K562 (cell line): ENCODE measurements around the gene SPATA25. TPM values are rescaled to one million over a fixed set of nuclear protein-coding genes. Genes with fewer than 3 reads are reported as not detected.

ENCODE experiments used
- CEBPB ChIP-seq: fragments of 450-650 bp; IDR thresholded peaks from 2 replicates; pipeline ENCODE4 v1.6.1; 2016; ENCODE audit warnings: missing genetic modification characterization, missing compliant biosample characterization
- CSDE1 ChIP-seq, 2 experiments: fragments of 450-650 bp; IDR thresholded peaks; 2 replicates each; pipeline ENCODE4 v1.6.1; 2016; ENCODE audit warnings: mild to moderate bottlenecking in 1 of 2
- ESRRA ChIP-seq: fragments of 450-650 bp; IDR thresholded peaks from 2 replicates; pipeline ENCODE4 v1.6.1; 2014; ENCODE audit warnings: low read depth, mild to moderate bottlenecking, moderate library complexity, borderline replicate concordance
- ETV1 ChIP-seq: fragments of 450-650 bp; conservative IDR thresholded peaks from 2 replicates; pipeline ENCODE4 v1.6.1; 2016; ENCODE audit warnings: missing genetic modification characterization, control low read depth, low read depth, missing compliant biosample characterization
- FOSL1 ChIP-seq: fragments of 200-800 bp; sonication (Bioruptor generic); conservative IDR thresholded peaks from 2 replicates; pipeline ENCODE4 v1.6.1; 2016; ENCODE audit warnings: missing genetic modification characterization, missing compliant biosample characterization
- GATA2 ChIP-seq: sonication (generic); formaldehyde crosslinking; IDR thresholded peaks from 2 replicates; pipeline ENCODE4 v1.4.0; 2020; ENCODE audit warnings: mild to moderate bottlenecking, missing genetic modification reagents
- HDAC3 ChIP-seq: fragments of 450-650 bp; IDR thresholded peaks from 2 replicates; pipeline ENCODE4 v1.6.1; 2018; ENCODE audit warnings: borderline replicate concordance, mild to moderate bottlenecking, moderate library complexity; ENCODE audit not compliant: partially characterized antibody
- ID3 ChIP-seq, 2 experiments: fragments of 250-450 bp in 1 of 2; fragments of 450-650 bp in 1 of 2; sonication (Bioruptor Pico) in 1 of 2; IDR thresholded peaks; 2 replicates each; pipeline versions ENCODE4 v1.6.1 to v1.8.0; 2016 to 2021; ENCODE audit warnings: mild to moderate bottlenecking in 2 of 2, moderate library complexity in 2 of 2, missing compliant biosample characterization in 1 of 2, missing genetic modification characterization in 1 of 2
- KDM1A ChIP-seq, 2 experiments: fragments of 450-650 bp; IDR thresholded peaks; 2 replicates each; pipeline ENCODE4 v1.6.1; 2016; ENCODE audit warnings: mild to moderate bottlenecking in 2 of 2
- KLF16 ChIP-seq: IDR thresholded peaks from 2 replicates; pipeline ENCODE4 v1.6.1; 2016; ENCODE audit warnings: antibody characterized with exemption
- PTRF ChIP-seq: fragments of 450-650 bp; IDR thresholded peaks from 2 replicates; pipeline ENCODE4 v1.6.1; 2016; ENCODE audit warnings: mild to moderate bottlenecking, missing genetic modification characterization, missing compliant biosample characterization
- SAFB ChIP-seq: fragments of 200-400 bp; formaldehyde crosslinking; IDR thresholded peaks from 2 replicates; pipeline ENCODE4 v1.6.1; 2017; ENCODE audit warnings: low read depth, low read length, borderline replicate concordance
- SMAD1 ChIP-seq: fragments of 150-350 bp; IDR thresholded peaks from 2 replicates; pipeline ENCODE4 v1.6.1; 2014; ENCODE audit warnings: low read length, low read depth; ENCODE audit not compliant: partially characterized antibody
- SMARCA4 ChIP-seq: fragments of 450-650 bp; IDR thresholded peaks from 2 replicates; pipeline ENCODE4 v1.6.1; 2016
- TAF15 ChIP-seq: fragments of 200-400 bp; formaldehyde crosslinking; IDR thresholded peaks from 2 replicates; pipeline ENCODE4 v1.6.1; 2017; ENCODE audit warnings: mild to moderate bottlenecking, low read depth, low read length, moderate library complexity
- THRAP3 ChIP-seq: fragments of 450-650 bp; IDR thresholded peaks from 2 replicates; pipeline ENCODE4 v1.6.1; 2016; ENCODE audit warnings: mild to moderate bottlenecking, inconsistent platforms, borderline replicate concordance
- ZBTB8A ChIP-seq: fragments of 450-650 bp; IDR thresholded peaks from 2 replicates; pipeline ENCODE4 v1.6.1; 2018; ENCODE audit warnings: mild to moderate bottlenecking, moderate library complexity; ENCODE audit not compliant: partially characterized antibody
- ZNF23 ChIP-seq: fragments of 250-450 bp; sonication (Bioruptor Pico); IDR thresholded peaks from 2 replicates; pipeline ENCODE4 v1.4.0; 2020; ENCODE audit warnings: mild to moderate bottlenecking
- ZNF347 ChIP-seq: fragments of 450-650 bp; formaldehyde crosslinking; IDR thresholded peaks from 2 replicates; pipeline ENCODE4 v1.4.0; 2020; ENCODE audit warnings: low read depth, mild to moderate bottlenecking, moderate library complexity
- polyA plus RNA-seq, 8 experiments: library from polyadenylated mRNA; depleted of rRNA in 4 of 8; stranded (reverse) in 5 of 8; unstranded in 3 of 8; fragments of >200 nt; fragmentation: Nextera tagmentation in 2 of 8; fragmentation: Illumina TruSeq in 1 of 8; extraction: Ambion mirVana in 2 of 8; extraction: Trizol in 1 of 8; gene quantifications; 2 replicates each; pipeline versions ENCODE4 v1.2.1 to v1.2.3, GENCODE V29; 2011 to 2014; ENCODE audit warnings: inconsistent platforms in 1 of 8, missing spikeins in 1 of 8
- total RNA-seq, 7 experiments: library from RNA; depleted of rRNA in 6 of 7; stranded (reverse); fragments of >200 nt in 6 of 7; fragmentation: Illumina TruSeq in 2 of 7; extraction: Trizol in 2 of 7; gene quantifications; 2 replicates each; pipeline versions ENCODE4 v1.2.1 to v1.2.3, GENCODE V29; 2011 to 2021; ENCODE audit warnings: low replicate concordance in 1 of 7
- TF ChIP-seq, protein P1 (sequence below): fragments of 250-450 bp; sonication (Bioruptor Pico); IDR thresholded peaks from 2 replicates; pipeline ENCODE4 v1.8.0; 2022; ENCODE audit warnings: moderate library complexity, mild to moderate bottlenecking, inconsistent platforms
- TF ChIP-seq, protein P2 (sequence below): fragments of 200-800 bp; sonication (Bioruptor generic); IDR thresholded peaks from 2 replicates; pipeline ENCODE4 v1.6.1; 2016; ENCODE audit warnings: missing genetic modification characterization, missing compliant biosample characterization

Gene SPATA25
- total and polyA plus RNA-seq, 9 of the 15 experiments (the other 6 are each of a cell fraction or from before 2014, with no cell fraction given), result 0.21 to 0.95 (median 0.53) TPM; not detected in 3

- TF ChIP-seq, protein P1, sequence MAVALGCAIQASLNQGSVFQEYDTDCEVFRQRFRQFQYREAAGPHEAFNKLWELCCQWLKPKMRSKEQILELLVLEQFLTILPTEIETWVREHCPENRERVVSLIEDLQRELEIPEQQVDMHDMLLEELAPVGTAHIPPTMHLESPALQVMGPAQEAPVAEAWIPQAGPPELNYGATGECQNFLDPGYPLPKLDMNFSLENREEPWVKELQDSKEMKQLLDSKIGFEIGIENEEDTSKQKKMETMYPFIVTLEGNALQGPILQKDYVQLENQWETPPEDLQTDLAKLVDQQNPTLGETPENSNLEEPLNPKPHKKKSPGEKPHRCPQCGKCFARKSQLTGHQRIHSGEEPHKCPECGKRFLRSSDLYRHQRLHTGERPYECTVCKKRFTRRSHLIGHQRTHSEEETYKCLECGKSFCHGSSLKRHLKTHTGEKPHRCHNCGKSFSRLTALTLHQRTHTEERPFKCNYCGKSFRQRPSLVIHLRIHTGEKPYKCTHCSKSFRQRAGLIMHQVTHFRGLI (CRISPR knock-in tag), result no peak
- no peak for TF ChIP-seq TAF15
- peak; percentile 87 for TF ChIP-seq SMARCA4
- no peak for TF ChIP-seq THRAP3
- peak; percentile 87 for TF ChIP-seq FOSL1
- TF ChIP-seq ETV1 (tag), result peak; percentile 80
- peak; percentile 94 for TF ChIP-seq HDAC3
- peak; percentile 91; the same call in 1 of the 2 replicates for TF ChIP-seq ESRRA
- no peak for TF ChIP-seq ZNF347
- peak in 1 of 2 experiments; percentile 25; a peak in 1 of 4 replicates for TF ChIP-seq CSDE1 (IDR thresholded peaks at IDR 0.05)
- TF ChIP-seq SMAD1, result peak; percentile 35
- TF ChIP-seq ZNF23 (CRISPR knock-in tag), result no peak
- TF ChIP-seq SAFB, result no peak
- peak; percentile 99 for TF ChIP-seq KDM1A (IDR thresholded peaks at IDR 0.05)
- TF ChIP-seq ZBTB8A, result no peak
- TF ChIP-seq CEBPB, result no peak
- TF ChIP-seq, protein P2, sequence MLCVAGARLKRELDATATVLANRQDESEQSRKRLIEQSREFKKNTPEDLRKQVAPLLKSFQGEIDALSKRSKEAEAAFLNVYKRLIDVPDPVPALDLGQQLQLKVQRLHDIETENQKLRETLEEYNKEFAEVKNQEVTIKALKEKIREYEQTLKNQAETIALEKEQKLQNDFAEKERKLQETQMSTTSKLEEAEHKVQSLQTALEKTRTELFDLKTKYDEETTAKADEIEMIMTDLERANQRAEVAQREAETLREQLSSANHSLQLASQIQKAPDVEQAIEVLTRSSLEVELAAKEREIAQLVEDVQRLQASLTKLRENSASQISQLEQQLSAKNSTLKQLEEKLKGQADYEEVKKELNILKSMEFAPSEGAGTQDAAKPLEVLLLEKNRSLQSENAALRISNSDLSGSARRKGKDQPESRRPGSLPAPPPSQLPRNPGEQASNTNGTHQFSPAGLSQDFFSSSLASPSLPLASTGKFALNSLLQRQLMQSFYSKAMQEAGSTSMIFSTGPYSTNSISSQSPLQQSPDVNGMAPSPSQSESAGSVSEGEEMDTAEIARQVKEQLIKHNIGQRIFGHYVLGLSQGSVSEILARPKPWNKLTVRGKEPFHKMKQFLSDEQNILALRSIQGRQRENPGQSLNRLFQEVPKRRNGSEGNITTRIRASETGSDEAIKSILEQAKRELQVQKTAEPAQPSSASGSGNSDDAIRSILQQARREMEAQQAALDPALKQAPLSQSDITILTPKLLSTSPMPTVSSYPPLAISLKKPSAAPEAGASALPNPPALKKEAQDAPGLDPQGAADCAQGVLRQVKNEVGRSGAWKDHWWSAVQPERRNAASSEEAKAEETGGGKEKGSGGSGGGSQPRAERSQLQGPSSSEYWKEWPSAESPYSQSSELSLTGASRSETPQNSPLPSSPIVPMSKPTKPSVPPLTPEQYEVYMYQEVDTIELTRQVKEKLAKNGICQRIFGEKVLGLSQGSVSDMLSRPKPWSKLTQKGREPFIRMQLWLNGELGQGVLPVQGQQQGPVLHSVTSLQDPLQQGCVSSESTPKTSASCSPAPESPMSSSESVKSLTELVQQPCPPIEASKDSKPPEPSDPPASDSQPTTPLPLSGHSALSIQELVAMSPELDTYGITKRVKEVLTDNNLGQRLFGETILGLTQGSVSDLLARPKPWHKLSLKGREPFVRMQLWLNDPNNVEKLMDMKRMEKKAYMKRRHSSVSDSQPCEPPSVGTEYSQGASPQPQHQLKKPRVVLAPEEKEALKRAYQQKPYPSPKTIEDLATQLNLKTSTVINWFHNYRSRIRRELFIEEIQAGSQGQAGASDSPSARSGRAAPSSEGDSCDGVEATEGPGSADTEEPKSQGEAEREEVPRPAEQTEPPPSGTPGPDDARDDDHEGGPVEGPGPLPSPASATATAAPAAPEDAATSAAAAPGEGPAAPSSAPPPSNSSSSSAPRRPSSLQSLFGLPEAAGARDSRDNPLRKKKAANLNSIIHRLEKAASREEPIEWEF (CRISPR knock-in tag), result 0 out of 2 replicates have a peak, but pooled peaks have one; percentile 66
- TF ChIP-seq ID3 (CRISPR knock-in tag; IDR thresholded peaks at IDR 0.05), result no peak
- TF ChIP-seq ID3 (tag; IDR thresholded peaks at IDR 0.05), result peak; percentile 54; the same call in 1 of the 2 replicates
- TF ChIP-seq PTRF (tag), result no peak
- TF ChIP-seq GATA2 (CRISPR knock-in tag), result peak; percentile 85
- TF ChIP-seq KLF16, result peak; percentile 94
These were observed 48.1 kb upstream of the SPATA25 start (continued) for GRCh38 chr20:45935416-45936046.
